GM19438 (cell line): ENCODE data around the gene GPR85.
"Not testable (repeated sequence)": the region's sequence is repeated elsewhere in the genome, so short reads cannot be mapped to it uniquely, and the experiment has no call there.

Experiments
- ATAC-seq: cut with Tn5 transposase; IDR thresholded peaks from one replicate; pipeline ENCODE4 v1.9.1; 2021; ENCODE audit warnings: low read depth; ENCODE audit not compliant: unreplicated experiment

GPR85 gene, protein sequence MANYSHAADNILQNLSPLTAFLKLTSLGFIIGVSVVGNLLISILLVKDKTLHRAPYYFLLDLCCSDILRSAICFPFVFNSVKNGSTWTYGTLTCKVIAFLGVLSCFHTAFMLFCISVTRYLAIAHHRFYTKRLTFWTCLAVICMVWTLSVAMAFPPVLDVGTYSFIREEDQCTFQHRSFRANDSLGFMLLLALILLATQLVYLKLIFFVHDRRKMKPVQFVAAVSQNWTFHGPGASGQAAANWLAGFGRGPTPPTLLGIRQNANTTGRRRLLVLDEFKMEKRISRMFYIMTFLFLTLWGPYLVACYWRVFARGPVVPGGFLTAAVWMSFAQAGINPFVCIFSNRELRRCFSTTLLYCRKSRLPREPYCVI

DNA sequence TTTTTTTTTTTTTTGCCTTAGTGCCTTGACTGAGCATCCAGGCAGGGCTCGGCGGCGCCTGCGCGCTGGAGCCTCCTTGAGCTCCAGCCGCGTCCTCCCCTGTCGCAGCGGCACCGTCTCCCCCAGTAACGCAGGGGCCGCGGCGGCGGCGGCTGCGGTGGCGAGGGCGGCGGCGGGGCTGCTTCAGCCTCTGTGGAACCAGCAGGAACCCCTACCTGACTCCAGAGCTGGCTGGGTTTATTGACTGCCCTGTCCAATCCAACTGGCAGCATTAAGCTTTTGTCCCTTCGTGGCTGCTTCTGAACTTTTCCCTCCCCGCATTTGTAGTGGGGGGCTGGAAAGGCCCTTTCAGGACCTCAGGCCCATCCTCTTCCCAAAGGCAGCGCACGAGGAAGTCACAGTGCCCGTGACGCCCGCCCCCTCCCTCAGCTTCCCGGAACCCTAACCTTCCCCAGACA is at the start of gene GPR85:
GPR85 (minus strand) TSS at position 397 of the 458 bp plus-strand sequence. CDS start 2,106 bp downstream, outside the sequence.
- no peak for ATAC-seq

- no peak for ATAC-seq
Measured at GRCh38 chr7:113134025-113134424, 47.4 kb upstream of the GPR85 start.

- ATAC-seq = no peak
Measured at GRCh38 chr7:113131367-113131766, 44.7 kb upstream of the GPR85 start.

DNA sequence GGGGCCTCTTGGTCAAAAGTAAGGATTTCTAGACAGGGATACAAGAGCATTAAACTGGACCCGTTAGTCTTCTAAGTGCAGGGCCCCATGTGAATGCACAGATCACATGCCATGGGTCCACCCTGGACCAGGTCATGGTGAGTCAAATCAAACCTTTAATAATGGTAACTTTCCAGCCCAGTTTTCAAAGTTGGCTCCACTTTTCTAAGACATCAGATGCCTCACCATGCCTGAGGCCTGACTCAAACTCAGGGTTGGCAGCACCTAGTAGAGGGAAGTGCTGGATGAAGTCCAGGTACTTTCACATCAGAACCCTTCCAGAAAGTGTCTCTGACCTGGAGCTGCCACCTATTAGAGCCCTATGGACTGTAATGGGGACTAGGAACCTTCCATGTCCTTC is 41.4 kb upstream of the GPR85 start:
- ATAC-seq = no peak

GRCh38 chr7:113125728-113126127 is 39.1 kb upstream of the GPR85 start:
- ATAC-seq = no peak

DNA sequence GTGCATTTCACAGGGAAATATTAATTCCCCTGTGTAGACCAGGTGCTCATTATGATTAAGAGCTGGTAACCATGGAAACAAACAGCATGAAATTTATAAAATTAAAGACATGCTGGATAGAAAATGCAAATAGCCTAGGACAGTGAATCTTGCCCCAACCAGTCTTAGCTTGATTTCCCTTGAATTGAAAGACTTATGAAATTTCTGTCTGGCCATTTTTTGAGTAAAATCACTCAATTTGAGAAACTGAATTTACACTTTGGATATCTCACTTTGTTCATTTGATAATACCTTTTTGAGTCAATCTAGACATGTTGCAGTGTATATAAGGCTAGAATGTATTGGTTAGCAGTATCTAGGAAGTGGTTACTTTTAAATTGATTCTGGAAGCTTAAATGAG is 36.1 kb upstream of the GPR85 start:
- ATAC-seq = no peak

DNA sequence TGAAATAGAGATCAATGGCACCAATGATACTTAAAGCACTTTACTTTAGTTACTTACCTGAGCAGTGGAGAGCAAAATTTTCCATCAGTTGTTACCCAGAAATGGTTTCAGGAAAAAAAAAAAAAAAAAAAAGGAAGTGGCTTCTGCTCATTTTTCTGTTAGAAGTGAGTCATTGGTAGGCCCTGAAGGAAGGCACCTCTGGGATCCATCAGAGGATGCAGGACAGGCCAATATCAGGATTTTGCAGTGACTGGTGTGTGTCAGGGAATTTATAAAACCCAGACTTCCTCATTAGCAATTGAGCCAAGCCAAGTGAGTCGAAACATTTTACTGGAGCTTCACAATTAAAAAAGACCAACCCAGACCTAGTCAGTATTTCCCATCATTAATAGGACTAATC is 34.0 kb upstream of the GPR85 start:
- ATAC-seq = no peak

DNA sequence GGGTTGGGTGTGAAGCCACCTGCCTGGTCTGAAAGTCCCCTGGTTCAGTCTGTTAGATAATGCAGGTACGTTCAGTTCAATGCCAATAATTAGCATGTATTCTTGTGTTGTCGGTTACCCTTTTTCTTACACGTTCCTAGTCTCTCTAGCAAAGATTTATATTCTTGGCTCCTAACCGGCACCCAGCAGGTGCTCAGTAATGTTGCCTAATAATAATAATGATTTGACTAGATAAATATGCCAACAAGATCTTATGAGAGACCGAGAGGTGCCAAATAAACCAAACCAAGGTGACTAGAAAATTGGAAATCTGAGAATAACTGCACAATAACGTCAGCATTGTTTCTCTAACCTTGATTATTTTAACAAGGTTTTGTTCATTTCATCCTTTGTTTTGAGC is 32.8 kb upstream of the GPR85 start:
- ATAC-seq = no peak

DNA sequence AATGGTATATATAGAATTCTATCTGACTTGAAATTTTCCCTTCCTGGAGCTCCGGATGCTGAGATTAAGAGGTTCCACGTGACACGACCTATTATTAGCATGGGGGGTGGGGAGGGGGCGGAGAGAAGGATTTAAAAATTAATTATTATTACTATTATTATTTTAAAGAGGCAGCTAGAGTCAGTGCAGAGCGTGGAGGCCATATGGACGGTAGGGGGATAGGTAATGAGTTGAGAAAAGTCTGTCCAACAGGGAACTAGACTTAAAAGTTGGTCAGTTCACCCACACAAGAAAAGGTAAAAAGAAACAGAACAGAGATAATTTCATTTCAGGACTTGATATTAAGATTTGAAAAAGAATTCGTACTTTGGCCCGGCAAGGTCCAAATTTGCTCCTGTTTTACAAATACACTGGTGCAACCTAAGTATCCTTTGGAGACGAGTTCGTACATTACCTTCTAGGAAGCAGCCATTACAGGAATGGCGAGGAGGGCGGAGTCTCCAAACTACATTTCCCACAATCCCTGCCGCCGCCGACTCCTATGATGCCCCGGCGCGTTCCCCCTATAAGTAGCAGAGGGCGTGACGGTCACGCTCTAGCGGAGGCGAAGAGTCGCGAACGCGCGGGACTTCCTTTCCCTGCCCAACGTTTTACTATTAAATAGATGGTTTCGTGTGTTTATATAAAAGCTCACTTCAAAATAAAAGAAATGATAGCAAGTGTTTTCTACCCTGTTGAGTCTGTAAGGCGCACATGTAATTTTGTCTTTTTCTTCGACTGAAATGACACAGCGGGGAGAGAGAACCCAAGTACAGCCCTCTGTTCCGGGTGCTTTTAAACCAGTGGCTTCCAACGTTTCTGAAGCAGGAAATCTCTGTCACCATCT is 31.7 kb upstream of the GPR85 start, which contains the start of gene SMIM30:
SMIM30 (minus strand) TSS at position 481 of the 886 bp plus-strand sequence. CDS start 976 bp downstream, outside the sequence.
- ATAC-seq = peak; percentile 100

DNA sequence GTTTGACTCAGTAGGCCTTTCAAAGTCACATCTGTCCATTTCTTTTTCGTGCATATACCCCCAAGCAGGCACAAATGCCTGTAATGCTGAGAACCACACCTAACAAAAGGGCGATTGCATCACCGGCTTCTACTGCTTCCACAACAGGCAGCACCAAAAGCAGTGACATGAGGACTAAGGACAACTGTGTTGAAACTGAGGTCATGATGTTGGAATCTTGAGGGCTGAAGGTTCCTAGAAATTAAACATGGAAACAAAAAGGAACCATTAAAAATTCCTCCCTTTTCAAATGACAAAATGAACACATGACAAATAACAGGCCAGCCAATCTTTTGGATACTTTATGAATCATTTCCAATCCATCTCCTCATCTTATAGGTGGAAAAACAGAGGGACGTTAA is 30.7 kb upstream of the GPR85 start:
- ATAC-seq = not testable (repeated sequence)

DNA sequence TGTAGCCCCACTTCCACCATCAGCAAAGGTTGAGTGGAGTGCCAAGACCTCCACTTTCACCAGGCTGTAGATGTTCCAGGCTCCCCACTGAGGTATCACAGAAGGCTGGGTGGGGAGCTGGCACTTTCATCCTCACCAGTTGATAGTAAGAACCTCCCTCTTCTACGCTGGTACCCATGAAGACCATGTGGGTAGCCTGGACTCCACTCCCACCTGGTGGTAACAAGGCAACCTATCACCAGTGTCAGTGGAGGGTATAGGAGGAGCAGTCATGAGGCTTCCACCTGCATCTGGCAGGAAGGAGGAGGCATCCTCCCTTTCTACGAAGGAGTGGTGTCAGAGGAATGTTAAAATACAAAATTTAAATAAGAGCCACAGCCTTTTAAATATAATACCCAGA is 27.3 kb upstream of the GPR85 start:
- peak; percentile 27 for ATAC-seq

DNA sequence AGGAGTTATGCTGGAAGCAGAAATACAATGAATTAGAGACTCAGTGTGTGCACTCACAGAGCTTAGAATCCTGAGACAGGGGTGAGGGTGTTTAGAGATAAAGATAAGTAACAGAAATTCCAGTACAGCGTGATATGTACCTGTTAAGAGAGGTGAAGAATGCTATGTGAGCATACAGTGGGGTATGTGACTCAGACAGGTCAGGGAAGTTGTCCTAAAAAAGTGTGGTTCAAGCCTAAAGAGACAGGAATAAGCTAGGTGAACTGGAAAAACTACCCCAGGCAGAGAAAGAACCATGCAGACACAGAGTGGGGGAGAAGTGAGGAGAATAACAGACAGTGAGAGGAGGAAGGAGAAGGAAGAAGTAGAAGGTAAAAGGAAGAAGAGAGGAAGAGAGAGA is 23.1 kb upstream of the GPR85 start:
- no peak for ATAC-seq

- ATAC-seq = no peak
Measured at GRCh38 chr7:113100121-113100603, 13.5 kb upstream of the GPR85 start.

- no peak for ATAC-seq
Measured at GRCh38 chr7:113099284-113099919, 12.8 kb upstream of the GPR85 start.

- peak; percentile 70 for ATAC-seq
Measured at GRCh38 chr7:113094517-113095249, 8.1 kb upstream of the GPR85 start.

DNA sequence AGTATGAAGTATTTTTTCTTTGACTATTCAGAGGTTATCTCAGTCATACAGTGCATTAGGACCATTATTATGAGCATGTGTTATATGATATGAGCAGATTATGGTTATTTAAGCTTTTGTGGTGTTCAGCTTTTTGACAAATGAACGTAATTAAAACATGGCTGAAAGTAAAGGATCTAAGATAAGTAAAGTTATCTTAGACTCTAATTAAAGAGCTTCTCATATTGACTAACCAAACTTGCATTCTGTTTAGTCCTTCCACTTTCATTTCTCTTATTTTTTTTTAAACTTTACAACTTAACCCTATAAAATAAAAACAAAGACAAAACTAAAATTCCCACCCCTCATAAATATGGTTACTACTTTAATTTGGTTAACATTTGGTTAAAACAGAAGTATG is 6.9 kb upstream of the GPR85 start:
- no peak for ATAC-seq

DNA sequence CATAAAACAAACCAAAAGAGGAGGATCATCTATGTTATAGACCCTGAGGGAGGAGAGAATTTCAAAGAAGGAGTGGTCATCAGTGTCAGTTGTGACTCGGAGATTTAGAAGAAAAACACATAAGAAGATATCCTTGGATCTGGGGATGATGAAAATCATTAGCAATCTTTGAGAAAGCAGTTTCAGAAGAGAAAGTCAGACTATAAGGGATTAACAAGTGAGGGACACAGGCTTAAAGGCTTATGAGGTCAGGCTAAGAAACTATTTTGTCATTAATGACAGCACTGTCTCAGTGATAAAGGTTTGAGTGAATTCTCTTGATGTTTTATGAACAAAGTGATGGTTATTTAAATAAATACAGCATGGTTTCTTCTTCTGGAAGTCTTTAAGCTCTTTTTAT is 6.1 kb upstream of the GPR85 start:
- ATAC-seq = no peak

DNA sequence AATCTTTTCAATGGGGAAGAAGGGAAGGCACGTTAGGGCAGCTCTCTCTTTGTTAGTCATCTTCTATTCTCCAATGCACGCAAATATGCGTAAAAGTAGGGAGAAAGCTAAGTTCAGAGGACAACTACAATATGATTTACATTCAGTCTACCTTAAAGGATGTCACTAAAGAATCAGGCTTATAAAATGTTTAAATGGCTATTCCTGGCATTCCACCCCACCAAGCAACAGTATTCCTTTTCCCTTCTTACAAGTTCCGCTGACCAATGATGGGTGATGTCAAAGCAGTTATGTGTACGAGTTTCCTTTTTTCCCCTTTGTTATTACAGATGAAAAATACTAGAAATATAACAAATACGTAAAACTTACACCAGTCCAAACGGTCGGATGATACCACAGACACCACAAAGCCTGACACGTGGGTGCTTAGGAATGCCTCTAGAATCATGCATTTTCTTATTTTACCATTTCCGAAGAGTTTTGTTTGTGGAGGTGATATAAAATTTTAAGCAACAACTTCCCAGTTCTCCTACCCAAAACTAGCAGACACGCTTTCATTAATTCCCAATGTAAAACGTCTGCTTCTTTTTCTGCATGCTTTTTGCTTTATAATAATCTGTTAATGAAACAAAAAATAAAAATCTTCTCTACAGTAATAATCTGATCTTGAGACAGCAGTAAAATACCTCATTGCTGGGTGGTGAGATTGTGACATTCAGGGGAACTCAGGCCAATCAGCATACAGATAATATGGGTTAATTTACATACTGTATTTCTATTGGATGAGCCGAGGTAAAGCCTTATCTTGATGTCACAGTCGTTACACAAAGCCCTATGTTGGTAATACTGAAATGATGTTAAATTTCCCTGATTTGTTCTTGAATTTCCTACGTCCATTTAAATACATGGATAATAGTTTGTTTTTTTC is 708 bp upstream of the GPR85 start:
- ATAC-seq = no peak

- no peak for ATAC-seq
Measured at GRCh38 chr7:113085781-113086390, 741 bp downstream of the GPR85 start.
